Sciatic nerve (tissue), 2 donors: ENCODE results near the gene ENPP6. TPM values are rescaled to one million over a fixed set of nuclear protein-coding genes. Genes with fewer than 3 reads are reported as not detected.

Experiments used
- ATAC-seq: fragments of 200-7000 bp; cut with Tn5 transposase; one replicate; pipeline ENCODE4 v1.9.1; 2020; ENCODE audit warnings: mild to moderate bottlenecking, moderate library complexity
- DNase-seq: peaks from one replicate; pipeline ENCODE4 v3.0.0-alpha.2; 2020; ENCODE audit warnings: low spot score
- intact Hi-C: fragments of 100-400 bp; cut with DNase I; formaldehyde crosslinking; loops from one replicate; pipeline ENCODE4 v1.14.2; 2022
- total RNA-seq: library from RNA; stranded (reverse); fragmentation: NEBNext Ultra II Directional; extraction: Animal tissue kit (Norgen Biotek cat#: 25700); gene quantifications from one replicate; pipeline ENCODE4 v1.2.1, GENCODE V29; 2021
- donor health status: DM: no; HTN: no; CAD: no.
- donor health status: DM: no; HTN: no; CAD: no.

ENPP6 gene
- total RNA-seq, 1 donor from 2014 or later: 24.6 TPM

DNA sequence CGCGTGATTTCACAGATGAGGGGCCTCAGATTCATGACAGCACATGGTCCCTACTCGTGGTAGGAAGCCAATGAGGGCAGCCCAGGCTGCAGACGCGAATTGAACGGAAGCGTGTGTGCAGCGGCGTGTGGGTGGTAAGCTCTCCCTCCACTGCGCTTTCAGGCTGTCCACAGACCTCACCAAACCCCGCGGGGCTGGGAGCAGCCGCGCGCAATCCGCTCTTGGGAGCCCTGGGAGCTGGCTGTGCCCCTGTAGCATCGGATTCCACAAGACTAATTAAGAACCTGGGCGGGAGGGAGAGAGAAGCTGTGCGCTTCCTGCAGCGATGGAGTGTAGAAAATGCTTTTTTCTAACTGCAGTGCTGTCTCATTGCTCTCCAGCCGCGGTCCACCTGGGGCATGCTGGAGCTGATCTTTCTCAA lies 177.7 kb downstream of the ENPP6 start:
- intact Hi-C loops: no loop called here
- DNase-seq (no peak), ATAC-seq (peak; percentile 74)
